Measurements from ENCODE around the gene ARHGEF1.

The ARHGEF1 gene

DNA sequence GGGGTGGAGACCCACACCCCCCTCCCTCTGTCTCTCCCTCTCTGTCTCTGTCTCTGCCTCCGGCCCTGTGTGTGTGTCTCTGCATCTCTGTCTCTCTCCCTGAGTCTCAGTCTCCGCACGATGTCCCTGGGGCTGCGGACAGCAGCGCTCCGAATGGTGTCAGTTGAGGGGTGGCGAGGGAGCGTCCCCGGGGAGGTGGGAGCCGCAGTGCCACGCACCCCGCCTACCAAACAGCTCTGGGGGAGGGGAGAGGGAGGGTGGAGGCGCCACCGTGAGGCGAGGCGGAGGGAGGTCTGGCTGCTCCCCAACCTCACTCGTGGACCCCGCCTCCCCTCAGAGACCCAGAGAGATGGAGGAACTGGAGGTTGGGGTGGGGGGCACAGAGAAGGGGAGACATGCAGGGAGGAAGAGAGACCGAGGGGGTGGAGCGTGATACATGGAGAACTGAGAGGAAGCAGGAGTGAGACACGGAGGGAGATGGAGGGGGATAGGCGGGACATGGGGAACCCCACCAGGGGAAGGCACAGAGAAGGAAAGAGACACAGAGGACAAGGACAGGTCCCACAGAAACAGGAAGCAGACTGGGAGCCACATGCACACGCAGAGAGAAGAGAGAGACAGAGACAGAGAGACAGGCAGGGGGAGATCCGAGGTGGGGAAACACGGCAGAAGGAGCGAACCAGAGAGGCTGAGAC, 38.0 kb downstream of the ARHGEF1 start:
- DNase-seq = no peak

DNA sequence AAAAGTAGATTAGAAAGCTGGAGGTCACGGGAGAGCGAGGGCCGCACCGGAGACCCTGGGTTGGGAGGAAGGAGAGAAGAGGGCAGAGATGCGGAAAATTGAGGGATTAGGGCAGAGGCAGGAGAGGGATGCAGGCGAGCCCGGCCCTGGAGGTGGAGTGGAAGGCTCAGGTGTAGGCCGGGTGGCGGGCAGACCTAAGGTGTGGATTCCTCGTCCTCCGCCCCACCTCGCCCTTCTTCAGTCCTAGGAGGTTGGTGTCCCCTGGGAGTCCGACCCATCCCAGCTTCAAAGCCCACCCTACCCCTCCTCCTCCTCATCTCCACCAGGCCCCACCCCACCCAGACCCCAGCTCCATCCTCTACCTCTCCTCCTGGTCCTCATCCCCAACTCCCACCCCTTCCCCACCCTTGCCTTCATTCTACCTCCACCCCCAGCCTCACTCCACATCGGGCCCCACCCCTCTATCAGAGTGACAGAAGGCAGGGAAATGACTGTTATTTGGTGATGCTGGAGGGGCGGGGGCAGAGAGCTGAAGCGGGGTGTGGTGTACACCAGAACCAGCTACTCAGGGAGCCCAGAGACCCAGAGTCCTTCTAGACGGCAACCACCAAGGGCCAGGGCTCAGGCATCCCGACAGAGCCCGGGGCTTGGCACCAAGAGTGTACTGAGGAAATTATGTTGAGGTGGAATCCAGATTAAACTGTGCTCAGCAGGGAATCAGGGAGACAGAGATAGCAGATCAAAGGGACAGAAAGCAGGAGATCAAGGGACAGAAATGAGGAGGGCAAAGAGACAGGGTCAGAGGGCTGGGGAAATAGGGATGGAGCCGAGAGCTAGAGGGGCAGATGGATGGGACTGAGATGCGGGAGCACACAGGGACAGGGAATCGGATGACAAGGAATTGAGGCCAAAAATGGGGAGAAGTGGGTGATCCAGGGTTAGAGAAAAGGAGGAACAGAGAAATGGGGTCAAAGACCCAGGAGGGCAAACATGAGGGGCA, 38.9 kb downstream of the ARHGEF1 start:
- DNase-seq = no peak

DNA sequence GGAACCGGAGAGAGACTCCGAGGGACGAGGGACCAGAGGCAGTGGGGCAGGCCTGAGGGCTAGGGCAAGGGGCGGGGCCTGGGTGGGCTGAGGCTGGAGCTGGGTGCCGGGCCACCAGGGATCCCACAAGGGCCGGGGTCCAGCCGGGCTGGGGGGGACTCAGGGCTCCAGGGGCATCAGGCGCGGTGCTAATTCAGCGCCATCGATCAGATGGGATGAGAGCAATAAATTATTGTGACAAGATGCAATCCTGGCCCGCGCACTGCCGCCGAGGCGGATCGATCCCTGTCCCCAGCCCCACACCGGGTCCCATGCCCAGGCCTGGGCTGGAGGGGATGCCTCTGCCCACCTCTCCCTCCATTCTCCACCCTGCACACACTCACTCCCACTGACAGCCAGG, 39.6 kb downstream of the ARHGEF1 start:
- DNase-seq = no peak

DNA sequence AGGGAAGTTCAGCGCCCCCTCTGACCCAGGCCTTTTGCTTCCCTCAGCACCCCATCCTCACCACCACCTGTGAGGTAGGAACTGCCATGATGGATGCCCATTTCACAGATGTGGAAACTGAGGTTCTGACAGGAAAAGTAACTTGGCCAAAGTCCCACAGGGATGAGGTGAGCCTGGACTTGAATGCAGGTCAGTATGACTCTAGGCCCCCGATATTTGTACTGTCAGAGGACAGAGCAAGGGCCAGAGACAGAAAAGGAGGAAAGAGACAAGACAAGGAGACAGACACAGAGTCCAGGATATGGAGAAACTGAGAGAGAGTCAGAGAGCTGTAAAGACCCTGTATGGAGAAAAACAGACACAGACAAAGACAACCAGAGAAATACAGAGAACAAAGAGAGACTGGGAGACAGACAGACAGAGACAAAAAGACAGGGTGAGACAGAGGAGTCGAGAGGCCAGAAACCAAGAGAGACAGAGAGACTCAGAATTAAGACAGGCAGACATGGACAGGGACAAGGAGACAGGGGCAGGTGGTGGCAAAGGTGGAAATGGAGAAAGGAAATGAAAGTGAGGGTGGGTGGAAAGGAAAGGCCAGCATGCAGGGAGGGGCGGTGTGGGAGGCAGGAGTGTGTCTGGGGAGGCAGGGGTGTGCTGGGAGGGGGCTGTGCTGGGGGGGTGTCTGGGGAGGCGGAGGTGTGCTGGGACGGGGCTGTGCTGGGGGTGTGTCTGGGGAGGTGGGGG, 40.2 kb downstream of the ARHGEF1 start:
- no peak for DNase-seq

DNA sequence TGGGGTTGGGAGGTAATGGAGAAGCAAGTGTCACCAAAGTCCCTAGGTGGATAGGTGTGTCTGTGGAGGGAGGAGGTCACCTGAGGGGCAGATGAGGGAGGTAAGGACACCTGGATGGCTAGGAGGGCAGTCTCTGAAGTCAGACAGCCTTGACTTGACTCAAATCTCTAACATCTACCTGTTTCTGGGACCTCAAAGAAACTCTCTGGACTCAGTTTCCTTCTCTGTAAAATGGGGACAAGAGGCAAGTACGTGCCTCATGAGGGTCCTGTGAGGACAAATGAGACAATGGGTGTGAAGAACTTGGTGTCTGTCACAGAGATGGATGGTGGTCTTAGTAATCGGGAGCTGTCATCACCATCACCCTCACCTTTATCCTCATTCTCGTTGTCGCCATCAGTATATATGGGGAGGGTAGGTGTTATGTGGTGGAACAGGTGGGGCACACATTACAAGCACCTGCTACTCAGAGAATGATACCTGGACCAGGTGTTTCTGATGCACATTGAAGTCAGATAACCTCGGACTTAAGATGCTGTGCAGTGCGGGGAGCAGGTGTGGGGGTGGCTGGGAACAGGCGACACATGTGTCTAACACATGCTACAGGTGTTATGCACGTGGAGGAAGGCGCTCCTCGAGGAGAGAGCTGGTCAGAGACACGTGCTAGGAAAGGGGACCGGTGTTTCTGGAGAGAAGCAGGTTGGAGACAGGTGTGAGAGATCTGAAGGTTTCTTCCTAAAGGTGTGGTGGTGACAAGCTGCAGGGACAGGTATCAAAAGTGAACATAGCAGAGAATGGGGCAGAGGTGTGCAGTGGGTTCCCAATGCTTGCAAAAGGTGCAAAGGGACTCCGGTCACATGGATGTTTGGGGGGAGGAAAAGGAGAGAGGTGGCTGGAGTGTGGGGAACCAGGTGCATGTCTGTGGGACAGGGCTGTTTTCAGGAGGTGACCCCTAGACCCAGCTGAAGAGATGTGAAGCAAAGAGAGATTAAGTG, 41.5 kb downstream of the ARHGEF1 start:
- DNase-seq = no peak

DNA sequence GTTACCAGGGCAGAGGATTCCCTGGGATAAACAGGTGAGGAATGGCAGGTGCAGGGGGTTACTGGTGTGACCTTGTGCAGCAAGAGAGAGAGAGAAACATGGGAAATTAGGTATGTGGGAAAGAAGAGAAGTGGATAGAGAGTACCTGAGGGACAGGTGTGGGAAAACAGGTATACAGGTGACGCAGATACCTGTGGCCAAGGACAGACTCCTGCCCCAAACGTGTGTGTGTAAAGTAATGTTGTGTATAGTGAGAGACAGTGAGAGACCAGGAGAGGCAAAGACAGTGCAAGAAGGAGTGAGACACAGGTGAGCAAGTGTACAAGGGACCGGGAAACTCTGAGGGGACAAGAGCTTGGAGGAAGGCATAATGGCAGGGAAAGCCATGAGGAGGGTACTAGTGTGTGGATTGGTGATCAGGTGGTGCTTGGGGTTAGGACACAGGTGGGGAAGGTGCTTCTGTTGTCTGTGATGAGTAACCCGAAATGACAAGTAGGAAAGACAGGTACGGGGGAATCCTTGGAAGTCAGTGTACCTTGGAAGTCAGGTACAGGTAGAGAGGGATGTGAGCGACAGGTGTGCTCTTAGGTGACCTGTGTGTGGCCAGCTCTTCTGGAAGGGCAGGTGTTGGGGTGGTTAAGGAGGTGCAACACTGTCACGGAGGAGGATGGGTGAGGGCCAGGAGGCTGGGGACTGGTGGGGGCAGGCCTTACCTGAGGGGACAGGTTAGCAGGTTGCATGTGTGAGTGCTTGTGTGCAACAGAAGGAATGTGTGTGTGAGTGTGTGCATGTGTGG, 42.4 kb downstream of the ARHGEF1 start:
- DNase-seq = no peak

DNA sequence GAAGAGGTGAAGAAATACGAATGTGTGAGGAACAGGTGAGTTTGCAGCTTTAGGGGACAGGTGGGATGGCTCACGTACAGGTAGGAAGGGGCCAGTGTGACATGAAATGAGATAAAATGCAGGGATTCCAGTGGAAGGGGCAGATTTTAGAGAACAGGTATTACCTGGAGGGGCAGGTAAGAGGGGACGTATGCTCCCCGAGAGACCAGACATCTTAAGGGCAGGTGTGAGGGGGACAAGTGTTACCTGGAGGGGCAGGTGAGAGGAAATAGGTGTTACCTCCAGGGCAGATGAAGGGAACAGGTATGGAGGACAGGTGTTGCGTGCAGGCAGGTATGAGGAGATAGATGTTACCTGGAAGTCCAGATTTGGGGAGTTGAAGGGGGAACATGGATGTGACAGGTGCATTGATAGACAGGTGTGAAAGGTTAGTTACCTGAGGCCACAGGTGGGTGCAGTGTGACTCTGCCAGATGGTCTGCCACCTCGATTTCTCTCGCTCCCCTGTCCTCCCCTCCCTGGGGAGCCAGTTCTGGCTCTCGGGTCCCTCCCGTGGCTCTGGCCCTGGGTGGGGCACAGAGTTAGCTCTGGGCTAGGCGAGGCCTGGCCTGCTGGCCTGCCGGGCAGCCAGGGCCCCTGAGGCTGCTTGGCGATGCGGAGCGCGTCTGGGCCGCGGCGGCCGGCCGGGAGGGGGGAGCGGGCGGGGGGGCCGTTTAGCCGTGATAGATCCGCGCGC, 43.2 kb downstream of the ARHGEF1 start:
- DNase-seq = no peak

DNA sequence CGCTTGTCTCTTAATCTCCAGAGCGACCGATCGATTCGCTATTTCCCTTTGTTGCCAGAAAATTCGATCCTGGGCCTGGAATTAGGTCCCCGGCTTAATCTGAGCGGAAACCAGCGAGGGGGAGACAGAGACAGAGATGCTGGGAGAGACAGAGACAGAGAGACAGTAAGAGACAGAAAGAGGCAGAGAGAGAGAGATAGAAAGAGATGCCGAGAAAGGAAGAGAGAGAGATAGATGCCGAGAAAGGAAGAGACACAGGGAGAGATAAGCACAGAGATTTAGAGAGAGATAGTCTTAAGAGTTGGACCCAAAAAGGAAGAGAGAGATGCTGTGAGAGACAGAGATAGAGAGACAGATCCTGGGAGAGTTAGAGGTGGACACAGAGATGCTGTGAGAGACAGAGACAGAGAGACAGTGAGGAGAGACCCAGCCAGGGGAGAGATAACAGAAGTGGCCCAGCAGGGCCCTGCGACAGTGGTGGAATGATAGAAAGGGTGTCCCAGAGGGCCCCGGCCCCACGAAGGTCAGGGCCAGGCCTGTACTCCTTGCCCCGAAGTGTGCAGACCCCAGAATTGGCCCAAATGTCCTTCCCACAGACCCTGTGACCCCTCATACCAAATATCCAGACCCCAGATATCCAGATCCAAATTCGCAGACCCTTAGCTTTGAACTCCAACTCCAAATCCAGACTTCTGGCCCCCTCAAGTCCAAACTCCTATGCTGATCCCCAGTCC, 43.9 kb downstream of the ARHGEF1 start:
- no peak for DNase-seq

GRCh38 chr19:41927497-41928192, 44.7 kb downstream of the ARHGEF1 start:
- DNase-seq = no peak

DNA sequence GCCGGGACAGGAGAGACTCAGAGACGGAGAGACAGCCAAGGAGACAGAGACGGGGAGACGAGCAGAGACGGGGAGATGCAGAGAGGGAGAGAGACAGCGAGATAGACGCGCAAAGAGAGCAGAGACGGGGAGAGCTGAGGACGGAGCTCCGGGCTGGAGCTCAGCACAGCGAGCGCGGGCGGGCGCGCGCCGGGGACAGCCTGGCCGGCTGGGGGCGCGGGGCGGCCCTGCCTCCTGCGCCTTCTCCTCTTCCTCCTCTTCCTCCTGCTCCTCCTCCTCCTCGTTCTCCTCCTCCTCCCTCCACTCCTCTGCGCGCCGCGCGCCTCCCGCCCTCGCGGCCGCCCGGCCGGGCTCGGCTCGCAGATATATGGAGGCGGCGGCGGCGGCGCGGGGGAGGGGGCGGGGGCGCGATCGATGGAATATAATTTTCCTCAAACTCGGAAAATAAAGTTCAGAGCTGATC, 45.3 kb downstream of the ARHGEF1 start, which contains the start of gene ERFL:
Gene ERFL (minus strand): TSS at position 229 of the 463 bp plus-strand sequence. CDS start 15,530 bp downstream, outside the sequence.
- no peak for DNase-seq

GRCh38 chr19:41928754-41929535, 46.0 kb downstream of the ARHGEF1 start:
- DNase-seq = no peak

DNA sequence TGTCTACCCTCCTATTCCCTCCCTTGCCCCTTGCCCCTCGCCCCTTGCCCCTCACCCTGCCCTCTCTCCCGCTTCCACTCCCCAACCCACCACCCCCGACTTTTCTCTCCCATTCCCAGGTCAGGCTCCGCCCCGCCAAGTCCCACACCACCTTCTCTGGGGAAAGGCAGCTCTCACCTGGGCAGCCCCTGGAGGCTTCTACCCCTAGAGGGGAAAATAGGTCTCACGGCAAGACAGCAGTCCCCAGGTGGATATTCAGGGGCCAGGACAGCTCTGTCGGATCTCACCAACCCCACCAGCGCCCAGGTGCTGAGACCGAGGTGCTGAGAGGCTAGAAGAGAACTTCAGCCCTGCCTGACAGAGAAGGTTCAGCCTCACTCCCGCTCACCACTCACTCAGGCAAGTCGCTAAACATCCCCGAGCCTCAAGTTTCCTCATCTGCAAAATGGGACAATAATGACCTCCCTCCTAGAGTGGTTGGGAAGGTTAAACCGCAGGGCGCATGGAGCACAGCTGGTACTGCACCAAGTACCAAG, 46.6 kb downstream of the ARHGEF1 start:
- no peak for DNase-seq

- DNase-seq = no peak
These were observed 47.3 kb downstream of the ARHGEF1 start for GRCh38 chr19:41930322-41930722.

DNA sequence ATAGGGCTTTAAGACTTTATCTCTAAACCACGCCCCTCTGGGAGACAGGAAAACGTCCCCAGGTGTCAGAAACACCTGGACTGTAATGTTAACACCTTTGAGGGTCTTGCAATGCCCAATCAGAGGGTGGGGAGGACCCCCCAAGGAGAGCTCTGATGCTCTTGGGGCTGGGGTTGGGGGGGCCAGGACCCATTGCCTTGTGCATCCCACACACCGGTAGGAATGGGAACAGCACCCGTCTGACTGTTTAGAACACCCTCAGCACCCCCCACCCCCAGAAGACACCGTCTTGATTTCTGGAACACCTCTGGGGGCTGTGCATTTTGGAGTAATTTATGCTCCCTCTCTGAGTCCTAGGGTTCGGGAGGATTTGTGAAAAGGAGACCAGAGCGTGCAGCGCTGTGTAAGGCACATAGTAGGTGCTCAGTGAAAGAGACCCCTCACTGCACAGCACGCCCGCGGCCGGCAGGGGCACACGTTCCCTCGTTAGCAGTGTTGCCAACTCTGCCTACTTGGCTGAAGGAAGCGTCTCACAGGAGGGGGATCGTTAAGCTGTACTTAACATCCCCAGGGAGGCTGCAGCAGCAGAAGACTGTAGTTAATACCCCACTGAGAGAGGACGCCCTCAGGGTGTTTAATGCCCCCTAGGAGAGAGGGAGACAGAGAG, 48.1 kb downstream of the ARHGEF1 start:
- no peak for DNase-seq

- no peak for DNase-seq
These were observed 49.3 kb downstream of the ARHGEF1 start for GRCh38 chr19:41932259-41932719.

- no peak for DNase-seq
These were observed 49.8 kb downstream of the ARHGEF1 start for GRCh38 chr19:41932720-41933332.
